Astrocyte of the spinal cord (primary cell): ENCODE measurements around the gene PCDHGB3.

ENCODE experiments used
- DNase-seq: peaks from one replicate; pipeline ENCODE4 v3.0.0; 2011; ENCODE audit warnings: low read depth, low spot score
- H3K4me3 ChIP-seq: 2 replicates; pipeline ENCODE4 v1.5.1; 2011; ENCODE audit warnings: low read depth, mild to moderate bottlenecking, low read length, moderate library complexity
- in situ Hi-C: cut with HindIII; loops from 2 replicates; pipeline ENCODE4 v1.10.0; 2017; ENCODE audit warnings: low sequenced_read_pairs
- TF ChIP-seq, protein P1 (sequence below): IDR thresholded peaks from 2 replicates; pipeline ENCODE4 v1.5.1; 2012; ENCODE audit warnings: low read depth, mild to moderate bottlenecking, low read length, inconsistent platforms

Gene PCDHGB3

GRCh38 chr5:141359790-141360426 is 10.1 kb upstream of the PCDHGB3 start, which contains the start of gene PCDHGB2:
Gene PCDHGB2, plus strand, starts transcription at chr5:141359994. Its CDS starts 142 bp downstream, at chr5:141360136.
- in situ Hi-C loops: no loop called here
- DNase-seq: peak; percentile 33
- H3K4me3 ChIP-seq: peak within 1 kb of the TSS; percentile 32
- TF ChIP-seq, protein P1, sequence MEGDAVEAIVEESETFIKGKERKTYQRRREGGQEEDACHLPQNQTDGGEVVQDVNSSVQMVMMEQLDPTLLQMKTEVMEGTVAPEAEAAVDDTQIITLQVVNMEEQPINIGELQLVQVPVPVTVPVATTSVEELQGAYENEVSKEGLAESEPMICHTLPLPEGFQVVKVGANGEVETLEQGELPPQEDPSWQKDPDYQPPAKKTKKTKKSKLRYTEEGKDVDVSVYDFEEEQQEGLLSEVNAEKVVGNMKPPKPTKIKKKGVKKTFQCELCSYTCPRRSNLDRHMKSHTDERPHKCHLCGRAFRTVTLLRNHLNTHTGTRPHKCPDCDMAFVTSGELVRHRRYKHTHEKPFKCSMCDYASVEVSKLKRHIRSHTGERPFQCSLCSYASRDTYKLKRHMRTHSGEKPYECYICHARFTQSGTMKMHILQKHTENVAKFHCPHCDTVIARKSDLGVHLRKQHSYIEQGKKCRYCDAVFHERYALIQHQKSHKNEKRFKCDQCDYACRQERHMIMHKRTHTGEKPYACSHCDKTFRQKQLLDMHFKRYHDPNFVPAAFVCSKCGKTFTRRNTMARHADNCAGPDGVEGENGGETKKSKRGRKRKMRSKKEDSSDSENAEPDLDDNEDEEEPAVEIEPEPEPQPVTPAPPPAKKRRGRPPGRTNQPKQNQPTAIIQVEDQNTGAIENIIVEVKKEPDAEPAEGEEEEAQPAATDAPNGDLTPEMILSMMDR: peak; percentile 38

GRCh38 chr5:141360685-141361084 is 9.4 kb upstream of the PCDHGB3 start:
- in situ Hi-C loops: no loop called here
- TF ChIP-seq, protein P1: no peak
- no peak overlapping the region for H3K4me3 ChIP-seq
- DNase-seq: no peak

DNA sequence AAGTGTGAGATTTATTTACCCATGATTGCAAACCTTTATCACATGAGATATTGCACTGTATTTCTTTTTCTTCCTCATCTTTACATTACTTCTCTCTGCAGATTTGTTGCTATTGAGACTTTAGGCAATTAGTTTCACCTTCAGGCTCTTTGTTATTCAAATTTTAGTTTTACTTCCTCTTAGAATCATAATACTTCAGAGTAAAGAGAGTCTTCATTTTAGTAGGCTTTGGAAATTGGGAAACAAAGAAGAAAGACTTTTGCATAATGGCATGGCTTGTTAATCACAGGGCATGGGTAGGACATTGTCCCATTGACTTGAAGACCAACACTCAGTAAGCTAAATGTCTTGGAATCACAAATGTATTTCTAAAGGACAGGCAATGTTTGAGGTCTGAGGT is 7.3 kb upstream of the PCDHGB3 start:
- no peak for DNase-seq
- TF ChIP-seq, protein P1: no peak
- no peak overlapping the region for H3K4me3 ChIP-seq
- in situ Hi-C loops: no loop called here

DNA sequence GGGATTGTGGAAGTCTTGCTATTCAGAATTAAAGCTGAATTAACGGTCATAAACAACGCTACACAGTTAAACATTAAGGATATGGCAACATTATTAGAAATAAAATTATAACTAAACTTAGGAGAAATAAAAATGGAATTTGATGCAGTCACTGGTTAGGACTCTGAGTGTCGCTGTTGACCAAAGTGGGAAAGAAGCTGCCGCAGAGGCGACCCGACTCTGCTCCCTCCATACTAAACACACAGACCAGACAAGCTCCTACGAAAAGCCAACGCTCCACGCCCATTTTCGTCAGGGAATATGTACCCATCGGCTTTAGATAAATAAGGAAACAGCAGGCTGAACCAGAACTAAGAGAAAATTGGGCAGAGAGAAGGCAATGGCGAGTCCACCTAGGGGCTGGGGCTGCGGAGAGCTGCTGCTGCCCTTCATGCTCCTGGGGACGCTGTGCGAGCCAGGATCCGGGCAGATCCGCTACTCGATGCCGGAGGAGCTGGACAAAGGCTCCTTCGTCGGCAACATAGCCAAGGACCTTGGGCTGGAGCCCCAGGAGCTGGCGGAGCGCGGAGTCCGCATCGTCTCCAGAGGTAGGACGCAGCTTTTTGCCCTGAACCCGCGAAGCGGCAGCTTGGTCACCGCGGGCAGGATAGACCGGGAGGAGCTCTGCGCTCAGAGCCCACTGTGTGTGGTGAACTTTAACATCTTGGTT is 5.9 kb upstream of the PCDHGB3 start, which contains the start of gene PCDHGA5:
TSS of gene PCDHGA5 (plus strand) at position 211 of the 709 bp plus-strand sequence. CDS start at position 380, 169 bp downstream.
- DNase-seq: no peak
- H3K4me3 ChIP-seq: peak within 1 kb of the TSS; percentile 7
- in situ Hi-C loops: no loop called here
- TF ChIP-seq, protein P1: no peak

DNA sequence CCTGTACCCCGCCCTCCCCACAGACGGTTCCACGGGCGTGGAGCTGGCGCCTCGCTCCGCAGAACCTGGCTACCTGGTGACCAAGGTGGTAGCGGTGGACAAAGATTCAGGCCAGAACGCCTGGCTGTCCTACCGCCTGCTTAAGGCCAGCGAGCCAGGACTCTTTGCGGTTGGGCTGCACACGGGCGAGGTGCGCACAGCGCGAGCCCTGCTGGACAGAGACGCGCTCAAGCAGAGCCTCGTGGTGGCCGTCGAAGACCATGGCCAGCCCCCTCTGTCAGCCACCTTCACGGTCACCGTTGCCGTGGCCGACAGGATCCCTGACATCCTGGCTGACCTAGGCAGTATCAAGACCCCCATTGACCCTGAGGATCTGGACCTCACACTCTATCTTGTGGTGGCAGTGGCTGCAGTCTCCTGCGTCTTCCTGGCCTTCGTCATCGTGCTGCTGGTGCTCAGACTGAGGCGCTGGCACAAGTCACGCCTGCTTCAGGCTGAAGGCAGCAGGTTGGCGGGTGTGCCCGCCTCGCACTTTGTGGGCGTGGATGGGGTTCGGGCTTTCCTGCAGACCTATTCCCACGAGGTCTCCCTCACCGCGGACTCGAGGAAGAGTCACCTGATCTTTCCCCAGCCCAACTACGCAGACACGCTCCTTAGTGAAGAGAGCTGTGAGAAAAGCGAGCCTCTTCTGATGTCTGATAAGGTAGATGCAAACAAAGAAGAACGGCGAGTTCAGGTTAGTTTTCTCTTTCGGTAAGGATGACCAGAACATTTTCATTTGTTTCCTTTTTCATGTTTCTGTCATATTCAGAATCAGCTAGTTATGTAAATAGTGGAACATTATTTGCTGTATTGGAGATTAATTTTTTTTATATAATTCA is 3.8 kb upstream of the PCDHGB3 start:
- TF ChIP-seq, protein P1: no peak
- H3K4me3 ChIP-seq: no peak overlapping the region
- DNase-seq: no peak
- in situ Hi-C loops: no loop called here
